Effector CD4-positive, alpha-beta T cell (primary cell): ENCODE results near the gene CAMSAP1.
"Not testable (repeated sequence)": the region's sequence is repeated elsewhere in the genome, so short reads cannot be mapped to it uniquely, and the experiment has no call there.

Source experiments
- DNase-seq: peaks from one replicate; pipeline ENCODE4 v3.0.0-alpha.2; 2020
- total RNA-seq: gene quantifications from one replicate; lab custom pipeline; 2026; lab: John Stamatoyannopoulos, UW

CAMSAP1 gene, protein sequence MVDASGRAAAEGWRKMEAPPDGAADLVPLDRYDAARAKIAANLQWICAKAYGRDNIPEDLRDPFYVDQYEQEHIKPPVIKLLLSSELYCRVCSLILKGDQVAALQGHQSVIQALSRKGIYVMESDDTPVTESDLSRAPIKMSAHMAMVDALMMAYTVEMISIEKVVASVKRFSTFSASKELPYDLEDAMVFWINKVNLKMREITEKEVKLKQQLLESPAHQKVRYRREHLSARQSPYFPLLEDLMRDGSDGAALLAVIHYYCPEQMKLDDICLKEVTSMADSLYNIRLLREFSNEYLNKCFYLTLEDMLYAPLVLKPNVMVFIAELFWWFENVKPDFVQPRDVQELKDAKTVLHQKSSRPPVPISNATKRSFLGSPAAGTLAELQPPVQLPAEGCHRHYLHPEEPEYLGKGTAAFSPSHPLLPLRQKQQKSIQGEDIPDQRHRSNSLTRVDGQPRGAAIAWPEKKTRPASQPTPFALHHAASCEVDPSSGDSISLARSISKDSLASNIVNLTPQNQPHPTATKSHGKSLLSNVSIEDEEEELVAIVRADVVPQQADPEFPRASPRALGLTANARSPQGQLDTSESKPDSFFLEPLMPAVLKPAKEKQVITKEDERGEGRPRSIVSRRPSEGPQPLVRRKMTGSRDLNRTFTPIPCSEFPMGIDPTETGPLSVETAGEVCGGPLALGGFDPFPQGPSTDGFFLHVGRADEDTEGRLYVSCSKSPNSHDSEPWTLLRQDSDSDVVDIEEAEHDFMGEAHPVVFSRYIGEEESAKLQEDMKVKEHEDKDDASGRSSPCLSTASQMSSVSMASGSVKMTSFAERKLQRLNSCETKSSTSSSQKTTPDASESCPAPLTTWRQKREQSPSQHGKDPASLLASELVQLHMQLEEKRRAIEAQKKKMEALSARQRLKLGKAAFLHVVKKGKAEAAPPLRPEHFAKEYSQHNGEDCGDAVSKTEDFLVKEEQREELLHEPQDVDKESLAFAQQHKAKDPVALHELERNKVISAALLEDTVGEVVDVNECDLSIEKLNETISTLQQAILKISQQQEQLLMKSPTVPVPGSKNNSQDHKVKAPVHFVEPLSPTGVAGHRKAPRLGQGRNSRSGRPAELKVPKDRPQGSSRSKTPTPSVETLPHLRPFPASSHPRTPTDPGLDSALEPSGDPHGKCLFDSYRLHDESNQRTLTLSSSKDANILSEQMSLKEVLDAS (N-terminal part only)
- 80.3 reads per million, percentile 78 among the genes with 10 or more reads in this experiment for total RNA-seq

DNA sequence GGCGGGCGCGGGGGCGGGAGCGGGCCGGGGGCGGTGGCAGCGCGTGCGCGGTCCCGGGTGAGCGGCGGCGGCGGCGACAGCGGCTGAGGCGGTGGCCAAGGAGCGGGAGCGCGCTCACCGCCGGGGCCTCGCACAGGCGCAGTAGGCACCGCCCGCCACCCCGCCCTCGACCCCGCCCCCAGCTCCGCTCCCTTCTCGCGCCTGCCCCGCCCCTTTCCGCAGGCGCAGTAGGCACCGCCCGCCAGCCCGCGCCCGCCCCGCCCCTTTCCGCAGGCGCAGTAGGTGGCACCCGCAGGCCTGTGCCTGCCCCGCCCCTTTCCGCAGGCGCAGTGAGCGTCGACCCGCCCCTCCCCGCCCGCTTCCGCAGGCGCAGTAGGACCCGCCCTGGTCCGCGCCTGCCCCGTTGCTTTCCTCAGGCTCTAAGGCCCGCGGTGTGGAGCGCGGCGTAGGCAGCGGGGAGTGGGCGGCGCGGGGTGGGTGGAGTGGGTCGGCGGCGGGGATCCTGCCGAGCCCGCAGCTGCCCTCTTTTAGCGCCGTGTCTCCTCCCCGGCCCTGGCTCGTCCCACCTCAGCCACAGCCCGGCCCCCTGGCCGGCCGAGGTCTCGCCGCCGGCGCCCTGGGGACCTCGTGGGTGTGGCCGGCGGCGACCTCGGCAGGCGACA, at the start of gene CAMSAP1:
CAMSAP1 (minus strand) TSS at position 116 of the 662 bp plus-strand sequence. CDS start 387 bp downstream, outside the sequence.
- DNase-seq = peak; percentile 92

DNA sequence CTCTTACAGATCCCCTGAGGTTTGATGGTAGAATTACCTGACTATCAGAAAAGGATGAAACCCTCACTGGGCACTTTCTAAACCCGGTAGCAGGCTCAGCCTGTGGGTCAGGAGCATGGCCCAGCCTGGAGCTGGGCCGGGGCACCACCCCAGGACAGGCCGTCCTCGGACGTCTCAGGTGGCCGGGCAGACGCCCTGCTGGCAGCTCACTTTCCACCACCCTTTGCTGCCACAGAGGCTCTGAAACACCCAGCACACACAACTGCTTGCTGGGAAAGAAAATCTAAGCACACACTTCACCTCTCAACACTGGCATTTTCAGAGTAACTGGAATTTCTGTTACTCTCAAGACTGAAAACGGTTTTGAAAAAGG, 49.4 kb upstream of the CAMSAP1 start:
- DNase-seq = no peak

DNA sequence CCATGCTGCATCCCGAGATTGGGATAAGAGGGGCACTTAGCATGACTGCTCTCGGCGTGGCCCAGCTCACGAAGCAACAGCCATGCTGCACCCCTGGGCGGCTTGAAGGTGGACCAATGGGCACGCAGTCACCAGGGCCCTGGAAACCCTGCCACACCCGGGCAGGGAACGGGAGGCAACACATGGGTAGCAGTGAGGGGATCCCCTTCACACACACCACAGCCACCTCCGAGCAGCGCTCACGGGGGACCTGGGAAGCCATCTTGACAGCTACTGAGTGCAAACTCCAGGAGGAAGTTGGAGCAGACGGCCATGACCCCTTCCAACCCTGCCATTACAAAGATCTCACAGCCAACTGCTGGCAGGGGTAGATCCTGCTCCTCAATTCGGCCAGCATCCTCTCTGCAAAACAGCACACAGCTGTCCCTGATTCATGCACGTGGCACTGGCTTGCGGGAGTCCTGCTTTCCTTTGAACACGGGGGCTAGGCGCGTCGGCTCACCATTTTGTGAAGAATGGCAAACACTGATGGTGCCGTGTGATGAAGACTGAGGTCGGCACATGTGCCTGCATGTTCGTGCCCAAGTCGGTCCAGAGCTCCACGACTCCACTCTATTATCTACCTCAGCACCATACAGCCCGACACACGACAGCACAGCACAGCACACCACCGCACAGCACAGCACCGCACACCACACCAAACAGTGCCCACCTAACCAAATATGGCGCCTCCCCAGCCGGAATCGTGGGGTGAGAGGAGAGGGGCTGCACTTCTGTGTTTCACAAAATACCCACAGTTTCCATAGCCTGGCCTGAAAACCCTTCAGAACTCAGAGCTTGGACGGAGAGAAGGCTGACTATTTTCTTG, 48.8 kb upstream of the CAMSAP1 start:
- DNase-seq = no peak

DNA sequence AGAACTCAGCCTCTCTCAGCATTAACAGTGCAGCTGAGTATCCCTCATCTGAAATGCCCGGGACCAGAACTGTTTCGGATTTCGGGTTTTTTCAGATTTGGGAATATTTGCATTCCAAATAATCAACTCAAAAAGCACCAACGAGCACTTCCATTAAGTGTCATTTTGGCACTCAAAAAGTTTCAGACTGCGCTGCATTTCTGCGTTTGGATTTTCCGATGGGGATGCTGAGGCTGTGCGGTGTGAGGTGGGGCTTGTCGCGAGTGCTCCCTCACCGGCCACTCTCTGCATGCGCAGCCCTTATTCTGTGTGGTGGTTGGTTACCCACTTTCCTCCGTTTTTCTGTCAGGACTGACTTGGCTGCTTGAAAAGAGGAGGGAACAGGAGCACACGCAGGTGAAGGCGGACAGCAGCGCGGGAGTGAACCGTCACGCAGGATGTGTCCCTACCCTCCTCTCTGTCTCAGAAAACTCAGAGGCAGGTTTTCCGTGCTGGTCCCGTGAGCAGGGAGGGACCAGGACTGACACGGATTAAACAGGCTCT, 45.4 kb upstream of the CAMSAP1 start:
- DNase-seq = no peak

DNA sequence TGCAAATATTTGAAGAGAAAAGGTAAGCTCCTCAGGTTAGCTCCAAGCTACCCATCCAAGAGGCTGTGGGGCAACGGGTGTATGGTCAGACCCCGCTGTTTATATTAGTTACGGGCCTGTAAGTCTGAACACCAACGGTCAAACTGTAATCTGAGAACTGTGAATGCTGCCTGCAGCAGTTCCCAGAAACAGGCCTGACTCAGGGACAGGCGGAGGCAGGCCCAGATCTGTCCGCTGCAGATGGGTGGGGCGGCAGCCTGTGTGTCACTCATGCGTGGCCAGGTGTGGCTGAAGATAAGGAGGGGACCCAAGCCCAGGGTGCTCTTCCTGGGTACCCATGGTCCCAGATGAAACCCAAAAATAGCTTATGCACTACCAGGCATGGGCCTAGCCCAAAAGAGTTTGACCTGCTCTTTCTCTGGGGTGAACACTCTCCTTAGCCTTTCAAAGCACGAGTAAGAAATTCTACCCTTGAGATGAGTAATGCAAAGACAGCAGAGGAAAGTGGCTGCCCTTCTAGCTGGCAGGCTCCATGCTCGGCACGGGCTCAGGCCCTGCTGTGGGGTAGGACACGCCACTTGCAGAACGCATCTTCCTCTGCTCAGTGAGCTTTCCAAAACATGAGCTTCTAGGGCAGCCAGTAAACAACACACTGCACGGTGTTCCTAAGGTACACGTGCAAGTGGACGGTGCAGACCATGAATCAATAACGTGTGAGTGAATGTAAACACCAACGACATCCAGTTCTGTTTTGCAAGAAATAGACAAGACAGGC, 44.7 kb upstream of the CAMSAP1 start:
- DNase-seq = no peak

DNA sequence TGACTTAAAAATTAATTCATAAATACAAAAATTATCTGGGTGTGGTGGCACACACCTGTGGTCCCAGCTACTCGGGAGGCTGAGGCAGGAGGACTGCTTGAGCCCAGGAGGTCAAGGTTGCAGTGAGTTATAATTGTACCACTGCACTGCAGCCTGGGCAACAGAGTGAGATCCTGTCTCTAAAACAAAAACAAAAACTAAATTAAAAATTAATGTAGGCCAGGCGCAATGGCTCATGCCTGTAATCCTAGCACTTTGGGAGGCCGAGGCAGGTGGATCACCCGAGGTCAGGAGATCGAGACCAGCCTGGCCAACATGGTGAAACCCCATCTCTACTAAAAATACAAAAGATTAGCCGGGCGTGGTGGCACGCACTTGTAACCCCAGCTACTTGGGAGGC, 44.0 kb upstream of the CAMSAP1 start:
- DNase-seq = not testable (repeated sequence)

DNA sequence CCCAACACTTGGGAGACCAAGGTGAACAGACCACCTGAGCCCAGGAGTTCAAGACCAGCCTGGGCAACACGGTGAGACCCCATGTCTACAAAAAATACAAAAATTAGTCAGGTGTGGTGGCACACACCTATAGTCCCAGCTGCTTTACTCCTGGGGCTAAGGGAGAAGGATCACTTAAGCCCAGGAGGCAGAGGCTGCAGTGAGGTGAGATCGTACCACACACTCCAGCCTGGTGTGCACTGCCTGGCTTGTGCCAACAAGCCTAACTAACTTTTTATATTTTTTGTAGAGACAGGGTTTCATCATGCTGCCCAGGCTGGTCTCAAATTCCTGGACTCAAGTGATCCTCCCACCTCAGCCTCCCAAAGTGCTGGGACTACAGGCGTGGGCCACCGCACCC, 43.5 kb upstream of the CAMSAP1 start:
- DNase-seq = not testable (repeated sequence)

DNA sequence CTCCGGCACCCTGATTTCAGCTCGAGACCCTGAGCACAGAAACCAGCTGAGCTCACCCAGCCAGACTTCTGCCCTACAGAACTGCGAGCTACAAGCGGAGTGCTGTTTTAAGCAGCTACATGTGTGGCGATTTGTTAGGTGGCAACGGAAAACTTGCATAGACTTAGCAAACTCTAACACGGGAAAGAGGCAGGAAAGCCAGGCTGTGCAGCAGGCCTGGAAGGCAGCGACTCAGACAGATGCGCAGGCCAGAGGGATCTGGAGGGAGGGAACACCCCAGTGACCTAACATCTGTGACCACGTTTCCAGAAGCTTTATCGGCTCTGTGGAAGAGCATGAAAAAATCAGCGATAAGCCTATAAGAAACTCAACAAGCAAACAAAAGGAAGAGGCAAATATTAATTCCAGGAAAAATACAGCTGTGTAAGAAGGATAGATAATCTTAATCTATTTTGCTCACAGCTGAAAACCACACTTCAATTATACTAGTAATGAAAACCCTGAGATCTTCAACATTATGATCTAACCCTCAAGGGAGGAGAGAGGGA, 42.9 kb upstream of the CAMSAP1 start:
- no peak for DNase-seq

DNA sequence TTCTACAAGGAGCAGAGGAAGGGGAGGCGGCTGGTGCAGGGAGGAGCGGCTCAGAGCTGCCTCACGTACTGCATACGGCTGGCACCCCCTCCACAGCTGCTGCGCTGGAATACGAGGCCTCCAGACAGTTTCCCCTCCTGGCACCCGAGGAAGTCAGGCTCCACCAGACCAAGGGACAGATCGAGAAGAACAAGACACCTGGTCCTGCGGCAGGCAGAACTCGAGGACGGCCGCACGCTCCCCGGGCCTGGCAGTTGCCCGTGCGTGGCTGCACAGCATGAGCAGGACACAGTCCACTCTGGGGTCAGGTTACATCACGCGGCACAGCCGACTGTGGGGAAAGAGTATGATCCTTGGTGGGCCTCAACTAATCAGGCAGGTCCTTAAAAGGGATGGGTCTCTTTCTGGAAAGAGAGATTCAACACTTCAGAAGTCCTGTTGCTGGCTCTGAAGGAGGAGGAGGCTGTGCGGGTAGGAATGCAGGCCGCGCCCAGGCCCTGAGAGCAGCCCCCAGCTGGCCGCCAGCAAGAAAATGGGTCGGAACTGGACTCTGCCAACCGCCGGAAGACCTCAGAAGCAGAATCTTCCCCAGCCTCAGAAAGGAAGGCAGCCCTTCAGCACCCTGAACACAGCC, 42.3 kb upstream of the CAMSAP1 start:
- no peak for DNase-seq

DNA sequence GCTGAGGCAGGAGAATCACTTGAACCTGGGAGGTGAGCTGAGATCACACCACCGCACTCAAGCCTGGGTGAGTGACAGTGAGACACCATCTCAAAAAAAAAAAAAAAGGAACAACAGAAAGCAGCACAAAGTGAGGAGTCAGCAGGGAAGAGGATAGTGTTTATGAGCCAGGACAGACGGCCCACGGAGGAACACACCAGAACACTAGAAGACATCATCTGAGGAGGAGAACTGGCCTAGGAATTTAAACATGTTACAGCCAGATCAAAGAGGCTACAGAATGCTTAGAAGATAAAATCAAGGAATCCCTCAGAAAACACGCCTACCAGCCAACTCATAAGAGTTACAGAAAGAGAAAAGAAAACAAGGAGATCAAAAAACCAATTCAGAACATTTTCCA, 41.6 kb upstream of the CAMSAP1 start:
- DNase-seq = no peak

DNA sequence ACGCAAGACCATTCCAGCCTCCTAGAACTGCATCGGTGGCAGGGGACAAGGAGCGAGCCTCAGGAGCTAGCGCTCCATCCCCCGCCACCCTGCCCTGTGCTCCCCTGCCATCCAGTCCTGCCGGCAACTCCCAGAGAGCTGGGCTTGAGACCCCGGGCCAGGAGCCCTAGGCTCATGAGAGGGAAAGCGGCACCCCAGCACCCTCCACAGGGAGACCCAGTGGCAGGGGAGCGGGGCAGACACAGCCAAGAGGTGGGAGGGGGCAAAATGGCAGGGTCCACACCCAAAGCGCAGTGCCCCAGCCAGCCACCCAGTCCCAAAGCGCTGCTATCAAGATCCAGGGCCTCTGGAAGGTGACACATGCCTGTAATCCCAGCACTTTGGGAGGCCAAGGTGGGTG, 41.1 kb upstream of the CAMSAP1 start:
- DNase-seq = no peak

DNA sequence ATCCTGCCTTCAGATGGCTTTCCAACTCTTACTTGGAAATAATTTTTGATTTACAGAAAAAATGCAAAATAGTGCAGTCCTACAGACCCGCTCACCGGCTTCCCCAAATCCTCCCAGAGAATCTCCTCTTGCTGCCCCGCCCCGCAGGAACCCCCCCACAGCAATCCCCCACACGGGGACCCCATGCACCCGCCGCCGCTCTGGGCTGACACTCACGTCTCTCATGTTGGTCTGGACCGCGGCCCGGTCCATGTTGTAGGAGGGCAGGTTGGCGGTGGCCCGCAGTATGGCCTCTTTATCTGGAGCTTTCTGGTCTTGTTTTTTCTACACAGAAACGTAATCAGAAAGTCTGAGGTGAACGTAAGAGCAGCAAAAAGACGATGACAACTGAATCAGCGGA, 40.2 kb upstream of the CAMSAP1 start:
- DNase-seq = no peak

DNA sequence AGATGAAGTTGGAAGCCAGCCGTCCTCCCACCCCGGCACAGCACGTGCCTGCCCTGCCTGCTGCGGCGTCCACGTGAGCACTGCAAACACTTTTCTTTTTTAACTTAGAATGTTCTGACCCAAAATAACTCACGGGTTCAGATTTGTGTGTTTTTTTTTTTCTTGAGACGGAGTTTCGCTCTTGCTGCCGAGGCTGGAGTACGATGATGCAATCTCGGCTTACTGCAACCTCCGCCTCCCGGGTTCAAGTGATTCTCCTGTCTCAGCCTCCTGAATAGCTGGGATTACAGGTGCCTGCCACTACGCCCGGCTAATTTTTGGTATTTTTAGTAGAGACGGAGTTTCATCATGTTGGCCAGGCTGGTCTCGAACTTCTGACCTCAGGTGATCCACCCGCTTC, 39.8 kb upstream of the CAMSAP1 start:
- not testable (repeated sequence) for DNase-seq

DNA sequence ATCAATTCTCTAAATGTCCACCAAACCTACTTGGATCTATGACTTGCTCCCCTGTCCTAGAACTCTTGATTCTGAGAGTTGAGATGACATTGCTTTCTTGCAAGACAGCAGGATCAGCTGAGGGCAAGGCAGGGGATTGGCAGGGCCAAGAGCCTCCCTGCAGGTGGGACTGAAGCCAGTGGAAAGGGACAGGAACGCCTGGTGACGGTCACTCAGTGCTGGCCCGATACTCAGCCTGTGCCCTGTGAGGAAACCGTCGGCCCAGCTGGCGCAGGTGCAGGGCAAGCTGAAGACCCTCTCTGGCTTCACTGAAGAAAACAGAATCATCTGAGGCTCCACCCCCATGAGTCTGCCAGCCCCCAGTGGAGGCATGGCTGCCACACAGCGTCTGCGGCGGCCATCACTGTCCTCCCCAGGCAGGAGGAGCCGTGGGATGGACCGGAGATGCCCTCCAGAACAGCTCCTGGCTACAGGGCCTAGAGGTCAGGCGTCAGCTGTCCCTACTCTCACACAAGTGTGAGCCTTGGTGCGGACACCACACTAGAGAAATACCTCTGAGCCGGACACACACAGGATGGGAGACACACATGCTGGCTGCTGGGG, 39.1 kb upstream of the CAMSAP1 start:
- no peak for DNase-seq

DNA sequence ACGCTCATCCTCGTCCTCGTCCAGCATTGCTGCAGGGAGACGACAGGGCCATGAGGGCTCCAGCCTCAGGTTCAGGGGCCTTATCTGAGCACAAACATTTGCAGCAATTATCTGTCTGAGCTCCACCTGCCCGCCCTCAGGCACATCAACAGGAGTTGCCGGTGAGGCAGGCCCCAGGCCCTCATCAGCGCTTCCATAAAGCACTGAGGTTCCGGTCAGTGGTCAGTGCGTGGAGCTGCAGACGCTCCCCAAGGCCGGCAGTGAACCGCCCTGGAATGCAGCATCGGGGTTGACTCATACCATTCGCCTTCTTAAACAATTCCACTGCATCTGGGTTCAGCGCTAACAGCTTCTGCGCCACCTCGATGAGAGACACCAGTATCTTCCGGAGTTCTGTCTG, 38.6 kb upstream of the CAMSAP1 start:
- DNase-seq = no peak

DNA sequence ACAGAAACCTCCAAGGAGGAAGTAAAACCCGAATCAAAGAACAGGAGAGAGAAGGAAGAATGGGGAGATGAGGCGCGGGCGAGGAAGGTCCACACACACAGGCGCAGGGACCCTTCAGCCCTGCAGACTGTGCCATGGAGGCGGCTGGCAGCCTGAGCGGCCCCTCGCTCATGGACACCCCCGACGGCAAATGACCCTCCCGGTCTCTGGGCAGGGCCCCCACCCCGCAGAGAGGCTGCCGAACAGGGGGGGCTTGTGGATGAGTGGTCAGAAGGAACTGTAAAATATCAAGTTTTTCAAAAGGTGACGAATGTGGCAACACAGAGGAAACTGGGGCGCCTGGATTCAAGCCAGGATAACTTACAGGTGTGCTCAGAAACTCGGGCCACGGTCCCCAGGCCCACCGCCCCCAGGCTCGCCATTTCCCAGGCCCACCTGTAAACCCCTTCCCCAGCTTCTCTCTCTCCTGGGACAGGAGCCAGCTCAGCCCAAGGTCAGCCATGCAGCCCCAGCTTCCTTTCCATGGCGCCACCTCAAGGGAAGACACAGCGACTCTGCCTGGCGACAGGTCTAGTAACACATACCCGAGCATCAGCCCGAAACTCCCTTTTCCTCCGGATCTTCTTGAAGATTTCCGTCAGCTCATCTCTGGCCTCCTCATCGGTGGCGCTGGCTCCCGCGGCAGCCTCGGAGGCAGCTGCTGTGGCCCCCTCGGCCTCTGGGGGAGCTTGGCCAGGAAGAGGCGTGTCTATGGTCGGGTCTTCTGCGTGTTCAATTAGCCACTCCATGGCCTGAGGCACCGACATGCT, 37.3 kb upstream of the CAMSAP1 start:
- DNase-seq = no peak

DNA sequence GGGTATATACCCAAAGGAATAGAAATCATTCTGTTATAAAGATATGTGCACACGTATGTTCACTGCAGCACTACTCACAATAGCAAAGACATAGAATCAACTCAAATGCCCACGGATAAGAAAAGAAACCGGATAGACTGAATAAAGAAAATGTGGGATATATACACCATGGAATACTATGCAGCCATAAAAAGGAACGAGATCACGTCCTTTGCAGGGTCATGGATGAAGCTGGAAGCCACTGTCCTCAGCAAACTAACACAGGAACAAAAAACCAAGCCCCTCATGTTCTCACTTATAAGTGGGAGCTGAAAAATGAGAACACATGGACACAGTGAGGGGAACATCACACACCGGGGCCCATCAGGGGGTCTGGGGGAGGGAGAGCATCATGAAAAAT, 36.3 kb upstream of the CAMSAP1 start:
- DNase-seq = not testable (repeated sequence)
